Mesenchymal stem cell (in vitro differentiated cells and primary cell): ENCODE results near the gene GCAT.

ENCODE experiments used
- DNase-seq: peaks from one replicate; pipeline ENCODE4 v3.0.0-alpha.2; 2013
- H2AFZ ChIP-seq: one replicate; pipeline ENCODE4 v1.6.1; 2013; ENCODE audit warnings: low read depth, mild to moderate bottlenecking, control low read depth, inconsistent platforms, low read length, moderate library complexity
- H2AK5ac ChIP-seq: 2 replicates; pipeline ENCODE4 v1.6.1; 2013; ENCODE audit warnings: low read length, moderate library complexity, mild to moderate bottlenecking, inconsistent platforms; ENCODE audit not compliant: severe bottlenecking
- H2BK120ac ChIP-seq: one replicate; pipeline ENCODE4 v1.6.1; 2013; ENCODE audit warnings: low read depth, mild to moderate bottlenecking, inconsistent platforms, low read length, moderate library complexity
- H2BK12ac ChIP-seq, 2 experiments: one replicate each; pipeline ENCODE4 v1.6.1; 2013; ENCODE audit warnings: inconsistent platforms in 2 of 2, low read length in 2 of 2, mild to moderate bottlenecking in 2 of 2, moderate library complexity in 2 of 2, control low read depth in 1 of 2
- H2BK15ac ChIP-seq: one replicate; pipeline ENCODE4 v1.6.1; 2013; ENCODE audit warnings: mild to moderate bottlenecking, low read depth, inconsistent platforms; ENCODE audit not compliant: poor library complexity, severe bottlenecking
- H2BK5ac ChIP-seq: 2 replicates; pipeline ENCODE4 v1.6.1; 2013; ENCODE audit warnings: low read depth, mild to moderate bottlenecking, low read length, control low read depth, inconsistent platforms; ENCODE audit not compliant: poor library complexity, severe bottlenecking
- H3K14ac ChIP-seq, 2 experiments: one replicate each; pipeline ENCODE4 v1.6.1; 2013; ENCODE audit warnings: inconsistent platforms in 2 of 2, low read length in 2 of 2, control low read depth in 1 of 2, mild to moderate bottlenecking in 1 of 2, moderate library complexity in 1 of 2
- H3K18ac ChIP-seq, 2 experiments: one replicate each; pipeline ENCODE4 v1.6.1; 2013; ENCODE audit warnings: inconsistent platforms in 2 of 2, low read length in 2 of 2, control low read depth in 1 of 2, low read depth in 1 of 2, mild to moderate bottlenecking in 1 of 2
- H3K23ac ChIP-seq, 2 experiments: one replicate each; pipeline ENCODE4 v1.6.1; 2013; ENCODE audit warnings: inconsistent platforms in 2 of 2, low read length in 2 of 2, mild to moderate bottlenecking in 2 of 2, moderate library complexity in 2 of 2, control low read depth in 1 of 2
- H3K27ac ChIP-seq: 2 replicates; pipeline ENCODE4 v1.5.1; 2013; ENCODE audit warnings: mild to moderate bottlenecking, moderate library complexity, low read length, control low read depth, inconsistent platforms; ENCODE audit not compliant: poor library complexity, severe bottlenecking
- H3K27me3 ChIP-seq, 2 experiments: 2 replicates each; pipeline versions ENCODE4 v1.6.1 to v1.7.0; 2013; ENCODE audit warnings: low read length in 2 of 2, mild to moderate bottlenecking in 2 of 2, moderate library complexity in 2 of 2, control low read depth in 1 of 2, inconsistent platforms in 1 of 2; ENCODE audit not compliant: control insufficient read depth in 1 of 2, insufficient read depth in 1 of 2
- H3K36me3 ChIP-seq, 2 experiments: 2 replicates each; pipeline versions ENCODE4 v1.6.1 to v1.7.0; 2013; ENCODE audit warnings: low read length in 2 of 2, control low read depth in 1 of 2, inconsistent platforms in 1 of 2, low read depth in 1 of 2, mild to moderate bottlenecking in 1 of 2; ENCODE audit not compliant: insufficient read depth in 2 of 2, control insufficient read depth in 1 of 2
- H3K4ac ChIP-seq, 2 experiments: one replicate each; pipeline ENCODE4 v1.6.1; 2013; ENCODE audit warnings: inconsistent platforms in 2 of 2, low read length in 2 of 2, mild to moderate bottlenecking in 2 of 2, moderate library complexity in 2 of 2, control low read depth in 1 of 2, low read depth in 1 of 2
- H3K4me1 ChIP-seq: 2 replicates; pipeline ENCODE4 v1.6.1; 2013; ENCODE audit warnings: low read depth, low read length, control low read depth; ENCODE audit not compliant: control insufficient read depth, insufficient read depth
- H3K4me2 ChIP-seq: 2 replicates; pipeline ENCODE4 v1.6.1; 2013; ENCODE audit warnings: low read length, mild to moderate bottlenecking, inconsistent platforms; ENCODE audit not compliant: poor library complexity, severe bottlenecking
- H3K4me3 ChIP-seq, 2 experiments: 2 replicates each; pipeline versions ENCODE4 v1.5.1 to v1.7.0; 2013; ENCODE audit warnings: low read length in 2 of 2, mild to moderate bottlenecking in 2 of 2, control low read depth in 1 of 2, low read depth in 1 of 2; ENCODE audit not compliant: insufficient read depth in 1 of 2
- H3K79me1 ChIP-seq: replicated peaks from 2 replicates; pipeline ENCODE4 v1.6.1; 2013; ENCODE audit warnings: mild to moderate bottlenecking, control low read depth, low read length, inconsistent platforms; ENCODE audit not compliant: poor library complexity, severe bottlenecking
- H3K9ac ChIP-seq: 2 replicates; pipeline ENCODE4 v1.7.0; 2013; ENCODE audit warnings: mild to moderate bottlenecking, low read length, moderate library complexity
- H3K9me3 ChIP-seq: 2 replicates; pipeline ENCODE4 v1.7.0; 2013; ENCODE audit warnings: mild to moderate bottlenecking, low read length; ENCODE audit not compliant: control insufficient read depth
- H4K8ac ChIP-seq: one replicate; pipeline ENCODE4 v1.6.1; 2013; ENCODE audit warnings: inconsistent platforms, mild to moderate bottlenecking, low read length, moderate library complexity
- H4K91ac ChIP-seq: one replicate; pipeline ENCODE4 v1.6.1; 2013; ENCODE audit warnings: mild to moderate bottlenecking, low read length, inconsistent platforms
- WGBS: methylation state at CpG from one replicate; pipeline ENCODE4 v1.1.7; 2013; ENCODE audit warnings: mixed read lengths; 5-methylcytosine and 5-hydroxymethylcytosine counted together

The GCAT gene

DNA sequence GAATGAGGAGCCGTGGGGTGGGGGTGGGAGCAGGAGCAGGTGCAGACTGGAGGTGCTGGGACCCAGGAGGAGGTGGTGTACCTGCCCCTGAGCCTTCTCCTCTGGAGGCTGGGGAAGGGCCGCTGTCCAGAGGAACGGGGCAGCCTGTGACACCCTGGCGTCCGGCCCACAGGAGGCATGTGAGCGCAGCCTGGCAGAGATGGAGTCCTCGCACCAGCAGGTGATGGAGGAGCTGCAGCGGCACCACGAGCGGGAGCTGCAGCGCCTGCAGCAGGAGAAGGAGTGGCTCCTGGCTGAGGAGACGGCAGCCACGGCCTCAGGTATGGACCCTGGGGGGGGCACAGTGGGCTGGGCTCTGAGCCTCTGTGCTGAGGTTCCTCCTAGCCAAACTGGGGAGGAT, 42.2 kb upstream of the GCAT start:
- 97% methylated on average over 13 of the region's 13 CpGs for WGBS
- H3K9ac ChIP-seq: no peak overlapping the region
- no peak overlapping the region for H2AFZ ChIP-seq

GRCh38 chr22:37765953-37766576, 41.7 kb upstream of the GCAT start:
- Histone ChIP-seq H3K4me3 (no peak overlapping the region), H3K9me3 (no peaks in the 10 kb centered on the region), H3K4me1 (peaks cover 2% of the 10 kb centered on the region), H2AK5ac (no peak overlapping the region), H3K79me1 (peaks cover 8% of the 10 kb centered on the region), H2BK15ac (no peak overlapping the region), H3K27me3 (no peaks in the 10 kb centered on the region), H3K4ac (no peak overlapping the region), H3K23ac (no peak overlapping the region), H4K8ac (no peak overlapping the region), H3K9ac (no peak overlapping the region), H2BK5ac (no peak overlapping the region), H2BK12ac (no peak overlapping the region), H3K36me3 (peaks cover 67 to 83% of the 10 kb centered on the region in 2 experiments), H2AFZ (no peak overlapping the region), H3K4me2 (no peak overlapping the region), H3K27ac (no peak overlapping the region), H3K18ac (no peak overlapping the region), H4K91ac (peak overlapping the region; percentile 66), H2BK120ac (no peak overlapping the region), H3K14ac (no peak overlapping the region)
- 99% methylated on average over 7 of the region's 8 CpGs for WGBS
- no peak for DNase-seq

More for the DNA sequence above, 42.2 kb upstream of the GCAT start:
- H3K4me1 ChIP-seq: peaks cover 2% of the 10 kb centered on the region
- no peaks in the 10 kb centered on the region for H3K27me3 ChIP-seq
- no peak overlapping the region for H2BK120ac ChIP-seq
- no peaks in the 10 kb centered on the region for H3K9me3 ChIP-seq
- DNase-seq: no peak
- H4K91ac ChIP-seq: no peak overlapping the region
- peaks cover 71 to 84% of the 10 kb centered on the region in 2 experiments for H3K36me3 ChIP-seq
- H2BK5ac ChIP-seq: no peak overlapping the region
- H3K4me2 ChIP-seq: no peak overlapping the region
- peaks cover 11% of the 10 kb centered on the region for H3K79me1 ChIP-seq
- no peak overlapping the region for H3K4ac ChIP-seq
- H2AK5ac ChIP-seq: no peak overlapping the region
- H3K18ac ChIP-seq: no peak overlapping the region
- no peak overlapping the region for H4K8ac ChIP-seq
- H2BK15ac ChIP-seq: no peak overlapping the region
- no peak overlapping the region for H2BK12ac ChIP-seq
- no peak overlapping the region for H3K14ac ChIP-seq
- H3K23ac ChIP-seq: no peak overlapping the region
- H3K4me3 ChIP-seq: no peak overlapping the region
- no peak overlapping the region for H3K27ac ChIP-seq

GRCh38 chr22:37768273-37768672, 39.5 kb upstream of the GCAT start:
- H3K9me3 ChIP-seq: no peaks in the 10 kb centered on the region
- H2BK12ac ChIP-seq: no peak overlapping the region
- peaks cover 5% of the 10 kb centered on the region for H3K79me1 ChIP-seq
- no peak overlapping the region for H3K27ac ChIP-seq
- no peak for DNase-seq
- H3K23ac ChIP-seq: no peak overlapping the region
- H3K27me3 ChIP-seq: no peaks in the 10 kb centered on the region
- H2BK120ac ChIP-seq: no peak overlapping the region
- peaks cover 70 to 85% of the 10 kb centered on the region in 2 experiments for H3K36me3 ChIP-seq
- no peak overlapping the region for H4K8ac ChIP-seq
- no peak overlapping the region for H3K18ac ChIP-seq
- no peak overlapping the region for H2BK5ac ChIP-seq
- H3K4me3 ChIP-seq: no peak overlapping the region
- no peak overlapping the region for H3K14ac ChIP-seq
- no peak overlapping the region for H2BK15ac ChIP-seq
- H3K9ac ChIP-seq: no peak overlapping the region
- no peak overlapping the region for H3K4ac ChIP-seq
- H3K4me2 ChIP-seq: no peak overlapping the region
- no peak overlapping the region for H2AFZ ChIP-seq
- H2AK5ac ChIP-seq: no peak overlapping the region
- H3K4me1 ChIP-seq: peaks cover 2% of the 10 kb centered on the region
- 100% methylated on average over 3 of the region's 3 CpGs for WGBS
- no peak overlapping the region for H4K91ac ChIP-seq

DNA sequence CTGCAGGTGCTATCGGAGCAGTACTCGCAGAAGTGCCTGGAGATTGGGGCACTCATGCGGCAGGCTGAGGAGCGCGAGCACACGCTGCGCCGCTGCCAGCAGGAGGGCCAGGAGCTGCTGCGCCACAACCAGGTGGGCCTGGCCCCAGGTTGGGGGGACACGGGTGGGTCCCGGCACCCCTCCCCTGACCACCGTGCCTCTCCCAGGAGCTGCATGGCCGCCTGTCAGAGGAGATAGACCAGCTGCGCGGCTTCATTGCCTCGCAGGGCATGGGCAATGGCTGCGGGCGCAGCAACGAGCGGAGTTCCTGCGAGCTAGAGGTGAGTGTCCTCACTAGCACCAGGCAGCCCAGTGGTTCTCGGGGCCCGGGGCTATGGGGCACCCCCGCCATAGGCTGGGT, 38.7 kb upstream of the GCAT start:
- H3K18ac ChIP-seq: no peak overlapping the region
- H2BK12ac ChIP-seq: no peak overlapping the region
- no peak overlapping the region for H2BK15ac ChIP-seq
- H3K14ac ChIP-seq: no peak overlapping the region
- no peak overlapping the region for H4K8ac ChIP-seq
- no peak overlapping the region for H3K4me2 ChIP-seq
- no peak overlapping the region for H3K27ac ChIP-seq
- WGBS: over 99% methylated on average over 22 of the region's 24 CpGs
- H3K23ac ChIP-seq: no peak overlapping the region
- peaks cover 71 to 85% of the 10 kb centered on the region in 2 experiments for H3K36me3 ChIP-seq
- no peak overlapping the region for H3K4me3 ChIP-seq
- no peak overlapping the region for H3K4ac ChIP-seq
- no peak overlapping the region for H2BK5ac ChIP-seq
- H3K9me3 ChIP-seq: no peaks in the 10 kb centered on the region
- DNase-seq: no peak
- no peak overlapping the region for H3K9ac ChIP-seq
- peaks cover 3% of the 10 kb centered on the region for H3K4me1 ChIP-seq
- peaks cover 5% of the 10 kb centered on the region for H3K79me1 ChIP-seq
- no peak overlapping the region for H2AK5ac ChIP-seq
- no peak overlapping the region for H2AFZ ChIP-seq
- no peak overlapping the region for H2BK120ac ChIP-seq
- H3K27me3 ChIP-seq: no peaks in the 10 kb centered on the region
- no peak overlapping the region for H4K91ac ChIP-seq
